ENCODE data around the gene DTX4.

The DTX4 gene

GRCh38 chr11:59192446-59193020, 20.6 kb downstream of the DTX4 start:
- DNase-seq (ENCODE audit: low read depth), result no peak
- no peak for TF ChIP-seq CTCF (IDR thresholded peaks at IDR 0.05; ENCODE audit: low read depth, low read length)
- TF ChIP-seq MYC (IDR thresholded peaks at IDR 0.05; ENCODE audit: low read depth, low read length), result no peak
- no peak for TF ChIP-seq MAX (IDR thresholded peaks at IDR 0.05; ENCODE audit: low read depth, low read length)
- TF ChIP-seq POLR2A (IDR thresholded peaks at IDR 0.05; ENCODE audit: extremely low read depth, insufficient read length), result no peak
- no peak overlapping the region for H3K4me3 ChIP-seq (ENCODE audit: low read depth, low read length)

- H3K4me3 ChIP-seq (ENCODE audit: low read depth, low read length), result no peak overlapping the region
- TF ChIP-seq POLR2A (IDR thresholded peaks at IDR 0.05; ENCODE audit: extremely low read depth, insufficient read length) (no peak), MYC (IDR thresholded peaks at IDR 0.05; ENCODE audit: low read depth, low read length) (no peak), CTCF (IDR thresholded peaks at IDR 0.05; ENCODE audit: low read depth, low read length) (no peak), MAX (IDR thresholded peaks at IDR 0.05; ENCODE audit: low read depth, low read length) (no peak)
- no peak for DNase-seq (ENCODE audit: low read depth)
Measured at GRCh38 chr11:59193587-59194130, 21.7 kb downstream of the DTX4 start.

GRCh38 chr11:59195586-59195985, 23.7 kb downstream of the DTX4 start:
- no peak for DNase-seq (ENCODE audit: low read depth)
- TF ChIP-seq MAX (IDR thresholded peaks at IDR 0.05; ENCODE audit: low read depth, low read length) (no peak), CTCF (IDR thresholded peaks at IDR 0.05; ENCODE audit: low read depth, low read length) (no peak), MYC (IDR thresholded peaks at IDR 0.05; ENCODE audit: low read depth, low read length) (no peak), POLR2A (IDR thresholded peaks at IDR 0.05; ENCODE audit: extremely low read depth, insufficient read length) (no peak)
- no peak overlapping the region for H3K4me3 ChIP-seq (ENCODE audit: low read depth, low read length)

- no peak for DNase-seq (ENCODE audit: low read depth)
- TF ChIP-seq POLR2A (IDR thresholded peaks at IDR 0.05; ENCODE audit: extremely low read depth, insufficient read length) (no peak), CTCF (IDR thresholded peaks at IDR 0.05; ENCODE audit: low read depth, low read length) (no peak), MAX (IDR thresholded peaks at IDR 0.05; ENCODE audit: low read depth, low read length) (no peak), MYC (IDR thresholded peaks at IDR 0.05; ENCODE audit: low read depth, low read length) (no peak)
Measured at GRCh38 chr11:59196777-59197176, 24.8 kb downstream of the DTX4 start.

GRCh38 chr11:59197991-59198390, 26.1 kb downstream of the DTX4 start:
- TF ChIP-seq MYC (IDR thresholded peaks at IDR 0.05; ENCODE audit: low read depth, low read length), result no peak
- TF ChIP-seq MAX (IDR thresholded peaks at IDR 0.05; ENCODE audit: low read depth, low read length), result no peak
- TF ChIP-seq POLR2A (IDR thresholded peaks at IDR 0.05; ENCODE audit: extremely low read depth, insufficient read length), result no peak
- no peak for TF ChIP-seq CTCF (IDR thresholded peaks at IDR 0.05; ENCODE audit: low read depth, low read length)
- H3K4me3 ChIP-seq (ENCODE audit: low read depth, low read length), result no peak overlapping the region
- DNase-seq (ENCODE audit: low read depth), result no peak

More at GRCh38 chr11:59196777-59197176, 24.8 kb downstream of the DTX4 start:
- no peak overlapping the region for H3K4me3 ChIP-seq (ENCODE audit: low read depth, low read length)

Data from NB4 (cell line).